Testis (tissue), 2 donors: ENCODE measurements around the gene EMC10.

Source experiments
- CTCF ChIP-seq, 3 experiments: fragments of 450-650 bp in 2 of 3; fragments of 200-600 bp in 1 of 3; sonication (generic) in 1 of 3; IDR thresholded peaks; one replicate each; pipeline ENCODE4 v1.5.1; 2016 to 2019; ENCODE audit warnings: antibody characterized with exemption in 3 of 3, mild to moderate bottlenecking in 2 of 3, moderate library complexity in 1 of 3
- POLR2A ChIP-seq: fragments of 450-650 bp; IDR thresholded peaks from one replicate; pipeline ENCODE4 v1.6.1; 2017; ENCODE audit warnings: antibody characterized with exemption, mild to moderate bottlenecking, moderate library complexity

- TF ChIP-seq CTCF (IDR thresholded peaks at IDR 0.05) (no peak), POLR2A (no peak)
These were observed 41.4 kb downstream of the EMC10 start for GRCh38 chr19:50517704-50518075.
